ENCODE data around the gene RPL7A.

The RPL7A gene

DNA sequence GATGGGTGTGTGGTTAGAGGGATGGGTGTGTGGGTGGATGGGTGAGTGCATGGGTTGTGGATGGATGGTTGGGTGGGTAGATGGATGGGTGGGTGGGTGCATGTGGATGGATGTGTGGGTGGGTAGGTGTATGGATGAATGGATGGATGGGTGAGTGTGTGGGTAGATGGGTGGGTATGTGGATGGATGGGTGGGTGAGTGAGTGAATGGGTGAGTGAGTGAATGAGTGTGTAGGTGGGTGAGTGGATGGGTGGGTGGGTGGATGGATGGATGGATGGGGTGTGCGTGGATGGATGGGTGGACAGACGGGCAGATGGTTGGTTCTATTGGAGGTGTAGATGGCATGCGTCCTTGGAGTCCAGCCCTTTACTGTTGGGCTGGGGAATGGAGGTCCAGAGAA is 45.4 kb downstream of the RPL7A start:
- no peak for DNase-seq

DNA sequence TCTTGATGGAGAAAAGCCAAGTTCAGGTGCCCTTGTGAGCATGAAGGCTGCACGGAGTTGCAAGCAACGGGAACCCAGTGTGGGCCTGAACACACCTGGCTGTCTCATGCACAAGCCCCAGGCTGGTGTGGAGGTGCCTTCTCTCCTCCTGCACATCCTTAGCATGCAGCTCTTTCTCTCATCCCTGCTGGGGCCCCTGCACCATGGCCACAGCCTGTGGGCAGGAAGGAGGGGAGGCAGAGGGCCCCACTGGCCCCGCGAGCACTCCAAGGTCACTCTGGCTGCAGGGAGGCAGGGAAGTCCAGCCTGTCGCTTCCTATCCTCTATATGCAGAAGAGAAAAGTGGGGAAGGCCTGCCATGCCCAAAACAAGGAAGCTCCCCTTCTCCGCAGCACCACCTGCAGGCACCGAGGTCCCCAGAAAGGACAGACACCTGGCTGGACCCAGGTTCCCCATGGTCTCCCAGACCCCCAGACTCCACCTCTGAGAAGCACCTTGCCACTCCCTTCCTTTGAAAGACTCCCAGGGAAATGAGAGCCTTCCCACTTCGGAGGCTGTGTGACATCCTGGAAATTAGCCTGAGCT is 46.8 kb downstream of the RPL7A start:
- DNase-seq, result no peak

DNA sequence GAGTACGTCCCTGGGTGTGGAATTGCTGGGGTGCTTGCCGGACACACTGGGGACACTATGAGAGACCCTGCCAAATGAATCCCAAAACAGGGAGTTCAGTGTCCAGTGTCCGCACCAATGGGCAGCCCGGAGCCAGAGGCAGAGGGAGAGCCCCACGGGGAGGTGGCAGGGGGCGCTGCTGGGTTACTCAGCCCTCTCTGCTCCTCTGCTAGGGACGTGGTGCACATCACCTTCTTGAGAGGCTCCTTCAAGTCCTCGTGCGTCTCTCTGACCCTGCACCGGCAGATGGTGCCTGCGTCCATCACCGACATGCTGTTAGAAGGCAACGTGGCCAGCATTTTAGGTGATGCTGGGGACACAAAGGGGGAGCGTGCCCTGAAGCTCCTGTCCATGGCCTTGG is 48.9 kb downstream of the RPL7A start:
- DNase-seq, result no peak

DNA sequence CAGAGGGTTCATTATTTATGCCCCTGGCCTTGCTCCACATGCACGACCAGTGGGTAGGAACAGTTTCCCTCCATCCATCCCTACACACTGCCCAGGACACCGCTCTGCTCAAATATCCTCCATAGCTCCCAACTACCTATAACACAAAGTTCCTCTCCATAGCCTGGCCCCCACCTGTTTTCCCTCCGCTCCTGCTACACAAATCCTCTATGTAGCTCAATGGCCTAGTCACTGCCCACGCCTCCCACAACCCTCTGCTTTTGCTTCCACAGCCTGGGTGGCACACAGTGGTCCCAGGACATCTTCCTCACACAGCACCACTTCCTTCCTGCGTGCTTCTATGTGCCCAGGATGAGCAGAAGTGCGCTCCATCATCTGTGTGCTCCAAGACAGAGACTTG is 49.4 kb downstream of the RPL7A start:
- DNase-seq, result no peak

DNA sequence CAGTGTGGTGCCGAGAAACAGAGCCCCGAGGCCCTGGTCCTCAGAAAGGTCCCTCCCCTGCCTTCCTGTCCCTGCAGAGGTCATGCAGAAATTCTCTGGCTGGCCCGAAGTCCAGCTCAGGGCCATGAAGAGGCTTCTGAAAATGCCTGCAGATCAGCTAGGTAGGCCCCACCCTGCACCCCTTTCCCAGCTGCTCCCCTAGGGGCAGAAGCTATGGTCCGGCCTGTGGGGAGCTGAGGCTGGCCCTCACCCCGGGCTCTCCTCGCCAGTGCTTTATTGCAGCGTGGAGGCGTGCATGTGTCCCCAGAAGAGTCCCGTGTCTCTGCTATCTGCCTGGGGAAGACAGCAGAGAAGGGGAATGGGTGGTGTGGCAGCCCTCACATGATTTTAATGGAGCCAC is 49.9 kb downstream of the RPL7A start:
- no peak for DNase-seq

DNA sequence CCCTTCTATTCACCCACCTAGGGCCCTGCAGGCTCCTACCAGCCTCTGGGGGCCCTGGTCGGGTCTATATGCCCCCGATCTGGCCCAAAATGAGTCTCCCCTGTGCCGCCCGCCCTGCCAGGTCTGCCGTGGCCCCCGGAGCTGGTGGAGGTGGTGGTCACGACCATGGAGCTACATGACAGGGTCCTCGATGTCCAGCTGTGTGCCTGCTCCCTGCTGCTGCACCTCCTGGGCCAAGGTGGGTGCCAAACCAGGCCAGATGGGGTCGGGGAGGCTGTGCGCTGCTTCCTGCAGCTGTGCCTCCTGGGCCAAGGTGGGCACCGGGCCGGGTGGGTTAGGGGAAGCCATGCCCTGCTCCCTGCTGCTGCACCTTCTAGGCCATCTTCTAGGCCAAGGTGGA is 52.3 kb downstream of the RPL7A start:
- DNase-seq, result no peak

Data from activated CD8-positive, alpha-beta memory T cell treated with anti-CD3 and anti-CD28 coated beads, Interleukin-2, amount 50 U/mL, for 48 hours (primary cell).